ENCODE measurements around the gene TSNAXIP1.
A peak's percentile ranks its signal among the peaks of the same experiment; 100 is the strongest.
"Not testable (repeated sequence)": the region's sequence is repeated elsewhere in the genome, so short reads cannot be mapped to it uniquely, and the experiment has no call there.

TSNAXIP1 gene

DNA sequence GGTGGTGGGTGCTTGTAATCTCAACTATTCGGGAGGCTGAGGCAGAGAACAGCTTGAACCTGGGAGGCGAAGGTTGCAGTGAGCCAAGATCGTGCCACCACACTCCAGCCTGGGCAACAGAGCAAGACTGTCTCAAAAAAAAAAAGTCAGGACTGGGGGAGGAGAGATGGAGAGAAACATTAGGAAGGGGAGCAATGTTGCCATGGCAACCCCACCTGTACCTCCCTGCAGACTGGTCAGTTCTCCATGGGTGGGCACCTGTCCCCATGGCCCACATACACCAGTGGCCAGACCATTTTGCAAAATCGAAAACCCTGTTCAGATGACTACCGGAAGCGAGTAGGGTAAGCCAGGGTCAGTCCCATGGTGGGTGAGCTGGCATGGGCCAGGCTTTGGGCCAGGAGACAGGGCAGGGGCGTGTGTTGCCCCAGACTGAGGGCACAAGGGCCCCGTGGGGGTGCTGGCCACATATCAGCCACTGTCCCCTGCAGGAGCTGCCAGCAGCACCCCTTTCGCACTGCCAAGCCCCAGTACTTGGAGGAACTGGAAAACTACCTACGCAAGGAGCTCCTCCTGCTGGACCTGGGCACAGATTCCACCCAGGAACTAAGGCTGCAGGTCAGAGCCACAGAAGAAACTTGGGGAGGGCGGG is 14.0 kb downstream of the TSNAXIP1 start:
- Histone ChIP-seq H3K4me3 (ENCODE audit: low read depth, low read length) (no peak overlapping the region), H3K36me3 (ENCODE audit: control insufficient read depth, insufficient read depth, low read length) (no peaks in the 10 kb centered on the region), H3K27me3 (ENCODE audit: control insufficient read depth, insufficient read depth, low read length) (no peaks in the 10 kb centered on the region), H3K4me1 (ENCODE audit: control insufficient read depth, insufficient read depth, low read length) (peaks cover 2% of the 10 kb centered on the region), H3K9me3 (ENCODE audit: control insufficient read depth, insufficient read depth, low read length) (no peaks in the 10 kb centered on the region), H3K9ac (ENCODE audit: low read depth, low read length) (no peak overlapping the region)

- no peaks in the 10 kb centered on the region for H3K9me3 ChIP-seq (ENCODE audit: control insufficient read depth, insufficient read depth, low read length)
- no peaks in the 10 kb centered on the region for H3K4me1 ChIP-seq (ENCODE audit: control insufficient read depth, insufficient read depth, low read length)
- no peak overlapping the region for H3K9ac ChIP-seq (ENCODE audit: low read depth, low read length)
- H3K4me3 ChIP-seq (ENCODE audit: low read depth, low read length): no peak overlapping the region
- peaks cover 8% of the 10 kb centered on the region for H3K36me3 ChIP-seq (ENCODE audit: control insufficient read depth, insufficient read depth, low read length)
- no peaks in the 10 kb centered on the region for H3K27me3 ChIP-seq (ENCODE audit: control insufficient read depth, insufficient read depth, low read length)
Observed at GRCh38 chr16:67822511-67822910, 15.8 kb downstream of the TSNAXIP1 start.

GRCh38 chr16:67825119-67825518 is 18.4 kb downstream of the TSNAXIP1 start:
- Histone ChIP-seq H3K27me3 (ENCODE audit: control insufficient read depth, insufficient read depth, low read length) (no peaks in the 10 kb centered on the region), H3K4me1 (ENCODE audit: control insufficient read depth, insufficient read depth, low read length) (no peaks in the 10 kb centered on the region), H3K9me3 (ENCODE audit: control insufficient read depth, insufficient read depth, low read length) (no peaks in the 10 kb centered on the region), H3K4me3 (ENCODE audit: low read depth, low read length) (no peak overlapping the region), H3K9ac (ENCODE audit: low read depth, low read length) (no peak overlapping the region), H3K36me3 (ENCODE audit: control insufficient read depth, insufficient read depth, low read length) (peaks cover 29% of the 10 kb centered on the region)

DNA sequence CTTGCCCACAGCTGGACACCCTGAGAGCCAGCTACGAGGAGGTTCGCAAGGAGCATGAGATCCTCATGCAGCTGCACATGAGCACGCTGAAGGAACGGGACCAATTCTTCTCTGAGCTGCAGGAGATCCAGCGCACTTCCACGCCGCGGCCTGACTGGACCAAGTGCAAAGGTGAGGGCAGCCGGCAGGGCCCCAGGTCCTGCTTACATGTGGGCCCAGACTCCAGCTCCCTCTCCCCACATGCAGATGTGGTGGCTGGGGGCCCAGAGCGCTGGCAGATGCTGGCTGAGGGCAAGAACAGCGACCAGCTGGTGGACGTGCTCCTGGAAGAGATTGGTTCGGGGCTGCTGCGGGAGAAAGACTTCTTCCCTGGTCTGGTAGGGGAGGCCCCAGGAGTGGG is 19.2 kb downstream of the TSNAXIP1 start:
- Histone ChIP-seq H3K4me3 (ENCODE audit: low read depth, low read length) (no peak overlapping the region), H3K36me3 (ENCODE audit: control insufficient read depth, insufficient read depth, low read length) (peaks cover 36% of the 10 kb centered on the region), H3K27me3 (ENCODE audit: control insufficient read depth, insufficient read depth, low read length) (no peaks in the 10 kb centered on the region), H3K4me1 (ENCODE audit: control insufficient read depth, insufficient read depth, low read length) (no peaks in the 10 kb centered on the region), H3K9ac (ENCODE audit: low read depth, low read length) (no peak overlapping the region), H3K9me3 (ENCODE audit: control insufficient read depth, insufficient read depth, low read length) (no peaks in the 10 kb centered on the region)

DNA sequence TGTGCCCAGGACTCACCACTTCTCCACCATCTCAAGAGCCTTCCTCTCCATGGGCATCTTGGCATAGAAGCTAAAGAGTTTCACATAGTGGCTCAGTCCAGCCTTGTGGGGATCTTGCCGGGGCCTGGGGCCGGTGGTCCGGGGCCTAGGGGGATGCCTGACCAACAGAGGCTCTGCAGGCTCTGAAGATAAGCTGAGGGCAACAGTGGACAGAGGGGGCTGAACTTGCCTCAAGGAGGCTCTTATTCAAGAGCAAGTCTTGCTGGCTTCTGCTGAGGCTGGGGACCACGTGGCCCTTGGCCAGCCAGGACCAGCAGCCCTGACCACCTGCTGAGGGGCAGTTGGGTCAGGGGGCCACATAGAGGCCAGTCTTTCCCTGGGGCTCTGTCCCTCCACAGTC is 22.0 kb downstream of the TSNAXIP1 start:
- Histone ChIP-seq H3K4me3 (ENCODE audit: low read depth, low read length) (no peak overlapping the region), H3K36me3 (ENCODE audit: control insufficient read depth, insufficient read depth, low read length) (peaks cover 47% of the 10 kb centered on the region), H3K9me3 (ENCODE audit: control insufficient read depth, insufficient read depth, low read length) (no peaks in the 10 kb centered on the region), H3K9ac (ENCODE audit: low read depth, low read length) (no peak overlapping the region), H3K4me1 (ENCODE audit: control insufficient read depth, insufficient read depth, low read length) (peaks cover 3% of the 10 kb centered on the region), H3K27me3 (ENCODE audit: control insufficient read depth, insufficient read depth, low read length) (no peaks in the 10 kb centered on the region)

DNA sequence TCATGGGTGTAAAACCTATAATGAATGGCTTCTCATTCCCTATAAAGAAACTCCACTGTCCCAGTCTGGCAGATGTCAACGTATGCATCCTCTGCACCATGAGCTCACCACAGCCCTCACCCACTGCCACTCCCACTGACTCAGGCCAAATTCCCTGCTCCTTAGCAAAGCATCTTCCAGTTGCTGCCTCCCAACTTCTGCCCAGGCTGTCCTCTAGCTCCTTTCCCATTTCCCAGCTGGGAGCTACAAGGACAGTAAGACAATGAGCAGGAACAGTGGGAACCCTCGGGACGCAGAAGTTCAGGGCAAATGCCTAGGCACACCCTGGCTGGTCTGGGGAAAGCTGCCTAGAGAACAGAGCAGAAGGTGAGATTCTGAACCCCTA is 26.3 kb downstream of the TSNAXIP1 start:
- Histone ChIP-seq H3K4me1 (ENCODE audit: control insufficient read depth, insufficient read depth, low read length) (peaks cover 3% of the 10 kb centered on the region), H3K9ac (ENCODE audit: low read depth, low read length) (peak overlapping the region; percentile 68), H3K4me3 (ENCODE audit: low read depth, low read length) (peak overlapping the region; percentile 88), H3K9me3 (ENCODE audit: control insufficient read depth, insufficient read depth, low read length) (no peaks in the 10 kb centered on the region), H3K36me3 (ENCODE audit: control insufficient read depth, insufficient read depth, low read length) (peaks cover 35% of the 10 kb centered on the region), H3K27me3 (ENCODE audit: control insufficient read depth, insufficient read depth, low read length) (no peaks in the 10 kb centered on the region)

DNA sequence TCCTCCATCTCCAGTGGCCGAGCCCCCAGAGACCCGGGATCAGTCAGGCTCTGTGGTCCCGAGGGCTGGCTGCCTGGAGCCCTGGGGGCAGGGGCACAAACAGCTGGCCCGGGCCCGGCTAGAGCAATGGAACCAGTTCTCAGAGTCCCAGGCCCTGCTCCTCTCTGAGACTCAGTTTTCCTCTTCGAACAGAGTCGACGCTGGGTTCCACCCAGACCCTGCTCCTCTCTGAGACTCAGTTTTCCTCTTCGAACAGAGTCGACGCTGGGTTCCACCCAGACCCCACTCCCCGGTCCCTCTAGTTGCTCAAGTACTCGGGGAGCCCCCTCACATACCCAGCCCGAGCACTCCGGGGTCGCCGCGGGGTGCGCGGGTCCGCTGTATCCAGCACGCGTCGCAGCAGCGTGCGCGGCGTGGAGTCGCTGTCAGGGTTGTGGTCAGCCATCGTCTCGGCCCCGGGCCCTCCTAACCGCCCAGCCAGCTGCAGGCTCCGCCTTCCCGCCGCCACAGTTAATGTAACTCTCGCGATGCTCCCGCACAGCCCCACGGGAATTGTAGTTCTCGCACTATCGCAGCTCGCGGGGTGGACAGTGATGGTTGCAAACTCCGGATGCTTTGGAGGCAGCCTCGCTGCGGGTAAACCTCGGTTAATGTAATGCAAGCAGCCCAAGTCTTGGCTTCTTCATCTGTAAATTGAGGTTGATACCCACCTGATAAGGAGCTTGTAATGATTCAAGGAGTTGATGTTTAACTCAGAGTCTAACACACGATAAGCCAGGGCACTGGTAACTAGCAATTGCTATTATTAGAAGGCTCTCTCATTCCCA is 26.9 kb downstream of the TSNAXIP1 start:
- no peaks in the 10 kb centered on the region for H3K9me3 ChIP-seq (ENCODE audit: control insufficient read depth, insufficient read depth, low read length)
- peaks cover 3% of the 10 kb centered on the region for H3K4me1 ChIP-seq (ENCODE audit: control insufficient read depth, insufficient read depth, low read length)
- H3K9ac ChIP-seq (ENCODE audit: low read depth, low read length): peak overlapping the region; percentile 68
- H3K27me3 ChIP-seq (ENCODE audit: control insufficient read depth, insufficient read depth, low read length): no peaks in the 10 kb centered on the region
- H3K36me3 ChIP-seq (ENCODE audit: control insufficient read depth, insufficient read depth, low read length): peaks cover 32% of the 10 kb centered on the region
- peak overlapping the region; percentile 88 for H3K4me3 ChIP-seq (ENCODE audit: low read depth, low read length)

GRCh38 chr16:67834242-67834614 is 27.5 kb downstream of the TSNAXIP1 start:
- Histone ChIP-seq H3K36me3 (ENCODE audit: control insufficient read depth, insufficient read depth, low read length) (peaks cover 27% of the 10 kb centered on the region), H3K9me3 (ENCODE audit: control insufficient read depth, insufficient read depth, low read length) (no peaks in the 10 kb centered on the region), H3K9ac (ENCODE audit: low read depth, low read length) (peak overlapping the region; percentile 2), H3K4me3 (ENCODE audit: low read depth, low read length) (peak overlapping the region; percentile 88), H3K27me3 (ENCODE audit: control insufficient read depth, insufficient read depth, low read length) (no peaks in the 10 kb centered on the region), H3K4me1 (ENCODE audit: control insufficient read depth, insufficient read depth, low read length) (peaks cover 3% of the 10 kb centered on the region)

- not testable (repeated sequence) for H3K4me3 ChIP-seq (ENCODE audit: low read depth, low read length); H3K9ac ChIP-seq (ENCODE audit: low read depth, low read length); H3K27me3 ChIP-seq (ENCODE audit: control insufficient read depth, insufficient read depth, low read length); H3K9me3 ChIP-seq (ENCODE audit: control insufficient read depth, insufficient read depth, low read length); H3K36me3 ChIP-seq (ENCODE audit: control insufficient read depth, insufficient read depth, low read length); H3K4me1 ChIP-seq (ENCODE audit: control insufficient read depth, insufficient read depth, low read length)
Observed at GRCh38 chr16:67837190-67837589, 30.5 kb downstream of the TSNAXIP1 start.

- H3K4me3 ChIP-seq (ENCODE audit: low read depth, low read length): no peak overlapping the region
- no peaks in the 10 kb centered on the region for H3K9me3 ChIP-seq (ENCODE audit: control insufficient read depth, insufficient read depth, low read length)
Observed at GRCh38 chr16:67837811-67838210, 31.1 kb downstream of the TSNAXIP1 start.

GRCh38 chr16:67841198-67841815 is 34.6 kb downstream of the TSNAXIP1 start:
- peaks cover 25% of the 10 kb centered on the region for H3K4me1 ChIP-seq (ENCODE audit: control insufficient read depth, insufficient read depth, low read length)
- H3K27me3 ChIP-seq (ENCODE audit: control insufficient read depth, insufficient read depth, low read length): no peaks in the 10 kb centered on the region
- peak overlapping the region; percentile 81 for H3K9ac ChIP-seq (ENCODE audit: low read depth, low read length)
- H3K4me3 ChIP-seq (ENCODE audit: low read depth, low read length): peak overlapping the region; percentile 52
- H3K9me3 ChIP-seq (ENCODE audit: control insufficient read depth, insufficient read depth, low read length): no peaks in the 10 kb centered on the region
- no peaks in the 10 kb centered on the region for H3K36me3 ChIP-seq (ENCODE audit: control insufficient read depth, insufficient read depth, low read length)

More at GRCh38 chr16:67837811-67838210, 31.1 kb downstream of the TSNAXIP1 start:
- H3K27me3 ChIP-seq (ENCODE audit: control insufficient read depth, insufficient read depth, low read length): no peaks in the 10 kb centered on the region
- no peak overlapping the region for H3K9ac ChIP-seq (ENCODE audit: low read depth, low read length)
- H3K36me3 ChIP-seq (ENCODE audit: control insufficient read depth, insufficient read depth, low read length): no peaks in the 10 kb centered on the region
- H3K4me1 ChIP-seq (ENCODE audit: control insufficient read depth, insufficient read depth, low read length): peaks cover 4% of the 10 kb centered on the region
